ENCODE measurements around the gene SLC25A42.
"Not testable (repeated sequence)": the region's sequence is repeated elsewhere in the genome, so short reads cannot be mapped to it uniquely, and the experiment has no call there.

The SLC25A42 gene

DNA sequence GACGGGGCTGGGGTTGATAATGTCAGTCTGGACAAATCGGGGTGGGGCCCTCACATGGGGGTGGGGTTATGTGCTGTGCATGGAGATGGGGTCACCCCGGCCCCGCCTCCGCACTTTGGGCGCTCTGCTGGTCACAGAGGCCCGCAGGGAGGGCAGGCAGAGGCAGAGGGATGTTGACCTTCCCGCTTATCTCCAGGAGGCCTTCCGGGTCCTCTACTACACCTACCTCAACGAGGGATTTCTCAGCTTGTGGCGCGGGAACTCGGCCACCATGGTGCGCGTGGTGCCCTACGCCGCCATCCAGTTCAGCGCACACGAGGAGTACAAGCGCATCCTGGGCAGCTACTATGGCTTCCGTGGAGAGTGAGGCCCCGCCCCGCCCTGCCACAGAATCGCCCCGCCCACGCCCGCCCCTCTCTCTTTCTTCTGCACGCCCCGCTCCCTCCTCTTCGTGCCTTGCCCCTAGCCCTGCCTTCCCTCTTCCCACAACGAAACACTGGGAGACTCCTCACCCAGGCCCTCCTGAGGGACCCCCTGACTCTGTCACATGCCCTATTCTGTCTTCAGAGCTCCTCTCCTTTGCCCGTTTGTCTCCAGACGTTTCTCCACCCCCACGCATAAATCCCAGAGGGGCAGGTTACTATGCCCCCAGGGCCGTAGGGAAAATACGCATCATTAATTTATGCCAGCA lies 41.7 kb downstream of the SLC25A42 start:
- no peak for DNase-seq (ENCODE audit: low read depth in 2 of 2)

DNA sequence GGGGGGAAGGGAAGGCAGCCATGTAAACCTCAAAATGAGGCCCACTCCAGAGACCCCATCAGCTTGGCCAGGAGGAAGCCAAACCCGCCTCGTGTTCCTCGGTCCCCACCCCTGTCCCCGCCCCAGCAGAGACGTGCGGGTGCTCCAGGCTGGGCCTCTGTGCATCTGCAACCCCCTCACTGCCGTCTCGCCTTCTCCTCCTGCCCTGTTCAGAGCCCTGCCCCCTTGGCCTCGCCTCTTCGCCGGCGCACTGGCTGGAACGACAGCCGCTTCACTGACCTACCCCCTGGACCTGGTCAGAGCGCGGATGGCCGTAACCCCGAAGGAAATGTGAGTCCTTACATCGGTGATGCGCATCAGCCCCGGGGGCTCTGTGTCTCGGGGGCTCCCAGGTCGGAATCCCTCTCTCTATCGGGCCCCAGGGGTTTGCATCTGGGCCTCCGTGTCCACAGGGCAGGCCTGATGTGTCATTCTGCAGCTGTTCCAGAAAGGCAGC lies 42.3 kb downstream of the SLC25A42 start:
- DNase-seq (ENCODE audit: low read depth in 2 of 2), result no peak

DNA sequence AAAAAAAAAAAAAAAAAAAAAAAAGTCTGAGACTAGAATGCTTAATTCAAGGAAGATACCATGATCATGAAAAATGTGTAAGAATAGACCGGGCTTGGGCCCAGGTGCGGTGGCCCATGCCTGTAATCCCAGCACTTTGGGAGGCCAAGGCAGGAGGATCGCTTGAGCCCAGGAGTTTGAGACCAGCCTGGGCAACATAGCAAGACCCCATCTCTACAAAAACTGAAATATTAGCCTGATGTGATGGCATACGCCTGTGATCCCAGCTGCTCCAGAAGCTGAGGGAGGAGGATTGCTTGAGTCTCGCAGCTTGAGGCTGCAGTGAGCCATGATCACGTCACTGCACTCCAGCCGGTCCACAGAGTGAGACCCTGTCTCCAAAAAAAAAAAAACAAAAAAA lies 43.1 kb downstream of the SLC25A42 start:
- DNase-seq (ENCODE audit: low read depth in 2 of 2), result not testable (repeated sequence)

DNA sequence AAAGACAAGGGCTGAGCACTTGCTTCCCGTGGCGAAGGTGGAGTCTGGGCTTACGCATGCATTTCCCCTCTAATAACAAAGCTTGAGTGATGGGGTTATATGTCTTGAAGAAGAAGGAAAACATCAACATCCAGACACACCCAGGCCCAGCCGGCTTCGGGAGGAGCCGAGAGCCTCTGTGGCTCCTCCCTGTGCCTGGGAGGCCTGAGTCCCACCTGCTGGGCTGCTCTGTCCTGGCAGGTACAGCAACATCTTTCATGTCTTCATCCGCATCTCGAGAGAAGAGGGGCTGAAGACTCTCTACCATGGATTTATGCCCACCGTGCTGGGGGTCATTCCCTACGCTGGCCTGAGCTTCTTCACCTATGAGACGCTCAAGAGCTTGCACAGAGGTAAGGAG lies 43.9 kb downstream of the SLC25A42 start:
- no peak for DNase-seq (ENCODE audit: low read depth in 2 of 2)

DNA sequence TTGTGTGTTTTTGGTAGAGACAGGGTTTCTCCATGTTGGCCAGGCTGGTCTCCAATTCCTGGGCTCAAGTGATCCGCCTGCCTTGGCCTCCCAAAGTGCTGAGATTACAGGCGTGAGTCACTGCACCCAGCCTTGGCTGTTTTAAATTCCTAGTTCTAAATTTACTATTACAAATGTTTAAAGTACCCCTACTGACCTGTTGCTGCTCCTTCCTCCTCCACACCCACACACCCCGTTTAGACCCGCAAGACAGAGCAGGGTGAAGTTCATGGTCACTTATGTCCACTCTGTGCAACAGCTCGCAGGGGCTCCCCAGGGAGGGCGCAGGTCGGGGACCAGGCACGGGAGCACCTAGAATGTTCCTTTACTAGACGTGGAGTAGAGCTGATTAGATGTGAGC lies 45.8 kb downstream of the SLC25A42 start:
- DNase-seq (ENCODE audit: low read depth in 2 of 2), result no peak

DNA sequence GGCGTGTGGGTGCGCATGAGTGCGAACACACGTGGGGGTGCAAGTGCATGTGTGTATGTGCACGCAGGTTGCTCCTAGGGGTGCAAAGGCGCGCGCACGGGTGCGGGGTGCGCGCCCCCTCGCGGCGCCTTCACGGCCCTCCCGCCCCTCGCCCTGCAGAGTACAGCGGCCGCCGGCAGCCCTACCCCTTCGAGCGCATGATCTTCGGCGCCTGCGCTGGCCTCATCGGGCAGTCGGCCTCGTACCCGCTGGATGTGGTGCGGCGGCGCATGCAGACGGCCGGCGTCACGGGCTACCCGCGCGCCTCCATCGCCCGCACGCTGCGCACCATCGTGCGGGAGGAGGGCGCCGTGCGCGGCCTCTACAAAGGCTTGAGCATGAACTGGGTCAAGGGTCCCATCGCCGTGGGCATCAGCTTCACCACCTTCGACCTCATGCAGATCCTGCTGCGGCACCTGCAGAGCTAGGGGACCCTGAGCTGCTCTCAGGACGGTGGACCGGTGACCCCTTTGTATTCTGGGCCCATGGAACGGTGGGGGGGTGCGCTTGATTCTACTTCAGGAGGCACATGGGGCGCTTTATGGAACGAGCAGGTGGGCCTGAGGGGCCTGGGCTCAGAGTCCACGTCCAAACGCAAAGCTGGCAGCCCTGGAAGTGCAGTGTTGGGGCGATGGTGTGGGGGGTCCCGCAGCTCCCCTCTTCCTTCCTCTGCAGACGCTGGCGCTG lies 46.8 kb downstream of the SLC25A42 start:
- DNase-seq (ENCODE audit: low read depth in 2 of 2), result no peak

DNA sequence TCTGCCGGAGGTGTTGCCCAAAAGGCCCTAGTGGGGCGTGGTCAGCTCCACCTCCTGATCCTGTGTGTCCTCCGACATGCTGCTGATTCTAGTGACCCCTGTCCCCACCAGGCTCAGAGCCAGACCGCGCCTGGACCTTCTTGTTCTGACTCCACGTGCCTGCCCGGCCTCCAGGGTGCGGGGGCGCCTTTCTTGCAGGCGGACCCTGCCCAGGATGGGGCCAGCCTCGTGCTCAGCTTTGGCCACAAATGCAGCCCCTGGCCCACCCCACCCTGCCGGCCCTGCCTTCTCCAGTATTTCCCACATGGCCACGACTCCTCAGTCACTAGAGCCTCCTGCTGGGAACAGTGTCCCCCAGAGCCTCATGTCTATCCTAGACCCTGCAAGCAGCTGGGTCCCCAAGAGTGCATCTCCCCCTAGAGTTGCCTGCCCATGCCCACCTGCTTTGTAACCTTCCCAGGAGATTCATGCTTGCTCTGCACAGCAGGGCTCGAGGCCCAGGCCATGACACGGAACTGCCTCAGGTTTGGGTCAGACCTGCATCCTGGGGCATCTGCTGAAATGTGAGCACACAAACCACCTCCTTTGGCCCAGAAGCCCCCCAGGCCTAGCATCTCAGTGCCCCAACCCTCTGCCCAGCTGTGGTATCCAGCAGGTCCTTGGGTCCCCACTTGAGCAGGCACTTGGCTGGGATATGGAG lies 47.5 kb downstream of the SLC25A42 start:
- DNase-seq (ENCODE audit: low read depth in 2 of 2), result no peak

DNA sequence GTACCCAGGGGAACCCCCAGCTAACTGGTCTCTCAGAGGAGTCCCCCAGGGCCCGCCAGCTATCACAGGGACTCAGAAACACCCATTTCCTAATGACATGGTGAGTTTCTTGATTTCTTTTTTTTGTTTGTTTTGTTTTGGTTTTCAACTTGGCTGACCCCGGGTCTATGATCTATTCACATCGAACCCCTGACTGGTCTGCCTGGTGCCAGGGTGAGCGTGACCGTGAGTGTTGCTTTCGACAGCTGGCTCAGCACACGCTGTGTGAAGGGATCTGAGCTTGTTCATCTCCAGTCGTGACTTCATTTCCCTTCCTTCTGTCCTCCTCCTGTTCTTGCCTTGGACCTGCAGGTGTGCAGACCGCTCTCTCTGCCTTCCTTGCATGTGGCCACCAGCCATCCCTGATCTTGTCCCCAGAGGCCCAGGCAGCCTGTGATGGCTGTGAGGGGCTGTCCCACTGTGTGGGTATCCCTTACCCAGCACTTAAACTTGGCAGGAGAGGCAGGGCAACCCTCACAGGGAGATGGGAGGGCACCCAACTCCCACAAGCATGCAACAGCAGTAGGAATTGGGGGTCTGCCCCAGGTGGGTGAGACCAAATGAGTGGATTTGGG lies 48.3 kb downstream of the SLC25A42 start:
- DNase-seq (ENCODE audit: low read depth in 2 of 2), result no peak

DNA sequence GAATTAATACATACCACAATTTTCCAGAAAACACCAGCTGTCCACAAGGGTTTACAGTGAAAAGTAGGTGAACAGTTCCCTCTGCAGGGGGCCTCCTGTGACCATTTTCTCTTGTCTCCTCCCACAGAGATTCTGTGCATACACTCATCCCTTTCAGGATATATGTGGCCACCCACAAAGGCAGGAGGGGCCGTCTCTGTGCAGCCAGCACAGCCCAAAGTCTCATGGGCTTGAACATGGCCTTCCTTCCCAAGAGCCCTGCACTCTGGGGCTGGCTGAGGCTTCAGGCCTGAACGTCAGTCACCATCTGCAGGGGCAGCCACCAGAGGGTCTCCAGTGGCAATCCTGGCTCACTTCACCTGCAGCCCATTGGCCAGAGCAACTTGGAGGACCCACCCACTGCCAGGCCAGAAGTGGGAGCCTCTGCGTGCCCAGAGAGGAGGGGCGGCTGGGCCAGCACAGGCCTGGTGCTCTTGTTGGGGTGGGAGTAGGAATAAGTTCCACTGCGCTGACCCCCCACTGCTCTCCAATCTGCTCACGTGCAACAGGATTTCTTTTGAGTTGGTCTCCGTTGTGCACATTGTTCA lies 49.3 kb downstream of the SLC25A42 start:
- no peak for DNase-seq (ENCODE audit: low read depth in 2 of 2)

DNA sequence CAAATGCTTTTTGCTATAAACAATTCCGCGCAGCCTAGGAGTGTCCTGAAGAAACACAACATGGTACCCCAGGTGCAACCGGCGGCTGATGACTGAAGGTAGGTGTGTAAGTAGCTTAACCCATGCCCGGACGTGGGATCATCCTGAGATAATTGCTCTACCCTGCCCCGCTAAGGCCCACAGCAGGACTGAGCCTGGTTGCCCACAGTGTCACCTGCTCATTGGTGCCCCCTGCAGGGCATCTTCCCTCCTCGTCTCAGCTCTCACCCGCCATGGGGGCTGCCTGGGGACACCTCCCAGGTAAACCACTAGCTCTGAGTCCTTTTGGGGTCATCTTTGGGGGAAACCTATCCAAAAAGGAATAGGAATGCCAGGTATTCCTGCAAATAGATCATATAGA lies 52.2 kb downstream of the SLC25A42 start:
- peak; percentile 12 to 39 for DNase-seq (ENCODE audit: low read depth in 2 of 2)

DNA sequence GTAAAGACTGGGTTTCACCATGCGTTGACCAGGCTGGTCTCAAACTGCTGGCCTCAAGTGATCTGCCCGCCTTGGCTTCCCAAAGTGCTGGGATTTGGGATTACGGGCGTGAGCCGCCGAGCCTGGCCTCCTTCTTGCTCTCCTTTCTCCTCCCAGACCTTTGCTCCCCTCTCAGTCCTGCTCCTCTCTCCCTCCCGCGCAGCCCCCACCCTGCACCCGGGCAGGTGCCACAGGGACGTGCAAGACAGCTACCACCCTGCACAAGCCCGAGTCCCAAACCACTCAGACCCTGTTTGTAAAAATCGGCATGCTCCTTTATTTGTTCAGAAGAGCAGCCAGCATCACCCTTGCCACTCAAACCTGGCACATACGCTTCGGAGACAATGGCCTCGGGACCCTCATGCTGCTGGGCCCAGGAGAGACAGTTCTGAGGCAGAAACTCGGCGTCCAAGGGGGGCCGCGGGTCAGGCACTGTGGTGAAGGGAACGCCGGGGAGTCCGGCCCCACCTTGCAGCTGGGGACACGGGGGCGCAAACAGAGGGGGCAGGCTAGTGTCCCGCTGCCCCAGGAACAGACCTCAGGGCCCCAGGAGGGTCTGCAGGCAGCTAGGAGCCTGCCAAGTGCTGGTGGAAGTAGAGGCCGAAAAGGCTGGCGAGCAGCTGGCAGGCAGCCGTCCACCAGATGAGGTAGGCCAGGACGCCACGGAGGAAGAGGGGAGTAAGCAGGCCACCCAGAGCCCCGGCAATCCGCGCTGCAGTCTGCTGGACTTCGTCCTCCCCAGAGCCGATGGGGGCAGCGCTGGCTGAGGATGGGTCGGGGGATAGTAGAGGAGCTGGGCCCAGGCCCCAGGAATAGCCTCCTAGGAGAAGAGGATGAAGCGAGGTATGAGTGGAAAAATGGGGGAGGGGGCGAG lies 55.8 kb downstream of the SLC25A42 start:
- DNase-seq (ENCODE audit: low read depth in 2 of 2), result no peak

DNA sequence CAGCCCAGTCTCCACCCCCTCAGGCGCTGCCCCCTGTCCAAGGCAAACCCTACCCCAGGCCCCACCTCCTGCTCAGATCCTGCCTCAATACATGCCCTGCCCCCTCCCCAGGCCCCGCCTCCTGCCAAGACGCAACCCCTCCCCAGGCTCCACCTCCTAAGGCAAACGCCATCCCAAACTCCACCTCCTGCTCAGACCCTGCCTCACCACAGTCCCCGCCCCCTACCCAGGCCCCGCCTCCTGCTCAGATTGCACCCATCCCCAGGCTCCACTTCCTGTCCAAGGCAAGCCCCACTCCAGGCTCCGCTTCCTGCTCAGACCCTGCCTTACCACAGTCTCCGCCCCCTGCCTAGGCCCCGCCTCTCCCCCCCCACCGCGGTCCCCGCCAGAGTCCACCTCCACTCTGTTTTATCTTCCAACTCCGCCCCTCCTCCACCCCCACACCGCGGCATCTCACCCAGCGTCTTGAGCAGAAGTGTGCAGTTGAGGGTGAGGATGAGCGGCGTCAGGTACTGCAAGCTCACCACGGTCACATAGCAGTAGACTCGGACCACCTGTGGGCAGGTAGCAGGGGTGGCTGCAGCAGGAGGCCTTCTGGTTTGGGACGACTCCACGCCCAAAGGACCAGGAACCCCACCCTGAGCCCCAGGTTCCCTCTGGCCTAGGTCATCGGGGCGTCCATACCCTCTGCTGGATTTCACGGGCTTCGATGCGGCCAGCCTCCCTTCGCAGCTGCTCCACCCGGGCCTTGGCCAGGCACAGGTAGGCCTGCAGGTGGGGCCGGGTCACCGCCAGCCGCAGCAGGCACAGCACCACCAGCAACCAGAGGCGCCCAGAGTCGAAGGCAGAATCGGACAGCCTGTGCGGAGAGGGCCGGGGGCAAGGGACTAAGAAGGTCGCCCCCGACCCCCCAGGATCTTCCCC lies 56.8 kb downstream of the SLC25A42 start:
- DNase-seq (ENCODE audit: low read depth in 2 of 2), result peak in 1 of 2 experiments; percentile 42

DNA sequence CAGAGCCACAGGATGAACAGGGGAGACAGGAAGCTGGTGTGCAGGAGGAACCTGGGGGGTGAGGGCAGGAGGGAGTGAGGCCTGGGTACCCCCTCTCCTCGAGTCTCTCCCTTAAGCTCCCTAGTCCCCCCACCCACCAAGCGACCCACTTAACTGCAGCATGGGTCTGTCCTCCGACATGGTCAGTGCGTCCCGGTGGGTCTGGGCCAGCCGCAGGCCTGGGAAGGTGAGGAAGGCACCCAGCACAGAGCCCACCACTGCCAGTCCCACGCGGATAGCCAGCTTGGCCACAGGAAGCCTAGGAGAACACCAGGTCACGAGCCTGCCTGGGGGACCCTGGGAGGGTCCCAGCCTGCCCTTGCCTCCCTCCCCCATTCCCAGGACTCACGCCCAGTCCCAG lies 57.6 kb downstream of the SLC25A42 start:
- DNase-seq (ENCODE audit: low read depth in 2 of 2), result no peak

DNA sequence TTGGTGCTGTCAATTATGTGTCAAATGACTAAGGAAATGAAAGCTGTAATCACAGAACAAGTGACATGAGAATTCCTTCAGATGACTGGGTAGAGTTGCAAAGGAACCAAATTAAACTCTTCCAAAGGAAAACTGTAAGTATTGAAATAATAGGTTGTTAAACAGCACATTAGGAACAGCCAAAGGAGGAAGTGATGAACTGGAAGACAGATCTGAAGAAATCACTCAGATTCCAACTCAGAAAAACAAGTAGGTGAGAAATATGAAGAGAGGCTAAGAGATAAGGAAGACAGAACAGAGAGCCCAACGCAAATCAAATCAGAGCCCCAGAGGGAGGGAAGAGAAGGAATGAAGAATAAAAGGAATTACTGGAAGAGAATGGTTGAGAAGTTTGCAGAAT lies 59.1 kb downstream of the SLC25A42 start:
- DNase-seq (ENCODE audit: low read depth in 2 of 2), result no peak

DNA sequence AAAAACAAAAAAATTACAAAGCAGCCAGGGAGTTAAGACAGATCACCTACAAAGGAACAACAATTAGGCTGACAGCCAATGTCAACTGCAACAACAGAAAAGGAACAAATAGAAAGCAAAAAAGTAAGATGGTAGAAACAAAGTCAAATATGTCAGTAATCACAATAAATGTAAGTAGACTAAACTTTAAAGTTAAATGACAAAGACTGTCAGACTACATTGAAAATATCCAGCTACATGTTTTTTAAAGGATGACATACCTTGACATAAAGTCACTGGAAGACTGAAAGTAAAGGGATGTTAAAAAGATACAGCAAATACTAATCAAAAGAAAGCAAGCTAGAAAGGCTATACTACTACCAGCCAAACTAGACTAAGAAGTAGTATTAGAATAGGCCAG lies 59.6 kb downstream of the SLC25A42 start:
- DNase-seq (ENCODE audit: low read depth in 2 of 2), result no peak

DNA sequence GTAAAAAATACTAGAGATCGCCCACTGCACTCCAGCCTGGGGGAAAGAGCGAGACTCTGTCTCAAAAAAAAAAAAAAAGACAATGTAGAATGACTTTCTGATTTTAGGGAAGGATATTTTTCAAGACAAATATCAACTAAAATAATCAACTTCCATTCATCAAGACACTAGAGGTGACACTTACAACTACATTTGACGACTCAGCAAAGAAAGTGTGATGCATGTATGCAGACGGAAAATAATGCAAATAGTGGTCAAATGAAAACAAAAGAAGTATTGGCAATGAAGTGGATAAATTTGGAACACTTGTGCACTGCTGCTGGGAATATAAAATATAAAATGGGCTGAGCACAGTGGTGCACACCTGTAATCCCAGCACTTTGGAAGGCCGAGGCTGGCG lies 62.3 kb downstream of the SLC25A42 start:
- DNase-seq (ENCODE audit: low read depth in 2 of 2), result no peak

DNA sequence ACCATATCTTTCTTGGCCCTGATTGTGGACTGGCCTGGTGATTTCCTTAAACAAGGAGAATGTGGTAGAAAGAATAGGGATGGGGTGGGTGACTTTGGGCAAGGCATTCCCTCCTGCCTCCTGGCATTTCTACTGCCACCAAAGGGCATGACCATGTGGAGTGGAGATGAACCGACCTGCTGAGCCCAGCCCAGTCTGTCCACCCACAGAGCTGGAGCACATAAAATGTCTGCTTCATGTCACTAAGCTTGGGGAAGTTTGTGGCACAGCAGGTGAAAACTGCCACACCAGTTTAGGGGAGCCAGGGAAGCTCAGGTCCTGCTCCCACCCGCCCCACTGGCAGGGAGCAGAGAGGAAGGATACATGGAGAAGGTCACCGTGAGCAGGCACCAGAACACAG lies 68.2 kb downstream of the SLC25A42 start:
- DNase-seq (ENCODE audit: low read depth in 2 of 2), result no peak

DNA sequence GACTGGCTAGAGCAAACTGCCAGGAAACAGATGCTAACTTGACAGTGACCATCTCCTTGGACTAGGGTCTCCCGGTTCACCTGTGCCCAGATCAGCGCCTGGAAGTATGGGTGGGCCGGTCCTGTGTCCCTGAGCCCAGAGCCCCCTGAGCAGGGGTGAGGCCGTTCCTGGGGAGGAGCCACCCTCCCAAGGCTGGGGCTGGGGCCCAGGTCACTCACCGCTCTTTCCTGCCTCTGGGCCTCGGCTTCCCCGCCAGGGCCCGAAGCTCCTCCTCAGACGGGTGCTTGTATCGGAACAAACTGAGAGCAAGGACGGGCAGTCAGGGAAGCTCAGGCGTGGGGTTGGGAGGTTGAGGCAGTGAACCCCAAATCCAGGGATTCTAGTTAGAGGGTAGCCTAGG lies 69.1 kb downstream of the SLC25A42 start:
- no peak for DNase-seq (ENCODE audit: low read depth in 2 of 2)

DNA sequence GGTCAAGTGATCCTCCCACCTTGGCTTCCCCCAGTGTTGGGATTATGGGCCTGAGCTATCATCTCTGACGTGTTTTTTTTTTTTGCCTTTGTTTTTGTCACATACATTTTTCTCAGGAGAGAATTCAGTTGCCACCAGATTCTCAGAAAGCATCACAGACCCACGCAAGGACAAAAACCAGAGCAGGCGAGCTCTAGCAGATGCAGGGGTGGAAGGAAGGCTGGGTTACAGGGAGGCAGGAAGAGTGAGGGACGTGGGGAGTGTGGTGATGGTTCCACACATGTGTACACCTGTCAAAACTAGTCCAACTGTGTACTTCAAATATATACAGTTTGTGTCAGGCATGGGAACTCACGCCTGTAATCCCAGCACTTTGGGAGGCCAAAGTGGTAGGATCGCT lies 70.2 kb downstream of the SLC25A42 start:
- no peak for DNase-seq (ENCODE audit: low read depth in 2 of 2)

DNA sequence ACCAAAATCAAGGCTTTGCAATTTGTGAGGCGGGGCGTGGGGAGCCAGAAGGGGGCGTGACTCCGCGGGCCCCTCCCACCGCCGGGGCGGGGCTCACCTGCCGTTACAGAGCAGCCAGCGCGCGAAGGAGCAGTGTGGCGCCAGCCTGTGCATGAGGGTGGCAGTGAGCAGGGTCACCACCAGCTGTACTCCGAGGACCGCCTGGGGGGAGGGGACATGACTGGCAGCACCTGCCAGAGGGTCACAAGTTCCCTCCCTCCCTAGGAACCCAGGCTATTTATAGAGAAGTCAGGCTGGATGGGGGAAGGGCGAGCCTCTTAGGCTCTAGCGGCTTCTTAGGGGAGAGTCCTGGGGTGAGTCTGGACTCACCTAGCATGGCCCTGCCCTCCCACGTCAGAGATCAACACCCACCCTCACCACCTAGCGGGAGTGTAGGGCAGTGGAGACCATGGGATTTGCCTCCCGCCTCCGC lies 70.9 kb downstream of the SLC25A42 start:
- peak in 1 of 2 experiments; percentile 22 for DNase-seq (ENCODE audit: low read depth in 2 of 2)
